CD4-positive, alpha-beta T cell treated with Interleukin-4 for 1 hour (primary cell): ENCODE data around the gene CHRM5.
"Not testable (repeated sequence)": the region's sequence is repeated elsewhere in the genome, so short reads cannot be mapped to it uniquely, and the experiment has no call there.

Experiments used
- DNase-seq, 2 donors: peaks; one replicate each; pipeline ENCODE4 v3.0.0-alpha.2; 2020 to 2022

CHRM5 gene

GRCh38 chr15:34043391-34043790 is 75.1 kb downstream of the CHRM5 start:
- DNase-seq: no peak

- no peak for DNase-seq
Observed at GRCh38 chr15:34043813-34044212, 75.5 kb downstream of the CHRM5 start.

- no peak for DNase-seq
Observed at GRCh38 chr15:34046471-34047145, 78.3 kb downstream of the CHRM5 start.

- DNase-seq: no peak
Observed at GRCh38 chr15:34047893-34048775, 79.8 kb downstream of the CHRM5 start.

- no peak for DNase-seq
Observed at GRCh38 chr15:34049112-34049511, 80.8 kb downstream of the CHRM5 start.

- not testable (repeated sequence) for DNase-seq
Observed at GRCh38 chr15:34050385-34050784, 82.1 kb downstream of the CHRM5 start.

GRCh38 chr15:34054081-34054707 is 85.9 kb downstream of the CHRM5 start:
- no peak for DNase-seq

- no peak for DNase-seq
Observed at GRCh38 chr15:34055868-34056595, 87.7 kb downstream of the CHRM5 start.

- no peak for DNase-seq
Observed at GRCh38 chr15:34056911-34057310, 88.6 kb downstream of the CHRM5 start.

GRCh38 chr15:34059476-34059875 is 91.2 kb downstream of the CHRM5 start:
- no peak for DNase-seq

- no peak for DNase-seq
Observed at GRCh38 chr15:34059946-34060345, 91.6 kb downstream of the CHRM5 start.

GRCh38 chr15:34064438-34064837 is 96.1 kb downstream of the CHRM5 start:
- no peak for DNase-seq

GRCh38 chr15:34065261-34065660 is 97.0 kb downstream of the CHRM5 start:
- DNase-seq: no peak

- no peak for DNase-seq
Observed at GRCh38 chr15:34065941-34066340, 97.6 kb downstream of the CHRM5 start.

GRCh38 chr15:34070003-34070402 is 101.7 kb downstream of the CHRM5 start:
- no peak for DNase-seq

GRCh38 chr15:34076785-34077184 is 108.5 kb downstream of the CHRM5 start:
- no peak for DNase-seq

GRCh38 chr15:34078900-34079299 is 110.6 kb downstream of the CHRM5 start:
- DNase-seq: no peak

GRCh38 chr15:34079904-34080303 is 111.6 kb downstream of the CHRM5 start:
- DNase-seq: no peak

GRCh38 chr15:34084086-34084485 is 115.8 kb downstream of the CHRM5 start:
- no peak for DNase-seq

- no peak for DNase-seq
Observed at GRCh38 chr15:34085746-34086145, 117.4 kb downstream of the CHRM5 start.

GRCh38 chr15:34099914-34100313 is 131.6 kb downstream of the CHRM5 start:
- no peak for DNase-seq

GRCh38 chr15:34101366-34102174 is 133.3 kb downstream of the CHRM5 start, which contains the start of the genes EMC7 and PGBD4:
Gene EMC7, minus strand, starts transcription at chr15:34101862. Its CDS starts 23 bp downstream, at chr15:34101839.
Gene PGBD4, plus strand, starts transcription at chr15:34102083. Its CDS starts 449 bp downstream, at chr15:34102532.
- DNase-seq: peak; percentile 99
